Fibroblast of pulmonary artery (primary cell): ENCODE results near the gene CACNB1.
A peak's percentile ranks its signal among the peaks of the same experiment; 100 is the strongest.

Source experiments
- DNase-seq: peaks from one replicate; pipeline ENCODE4 v3.0.0-alpha.2; 2010; ENCODE audit warnings: low read depth
- H3K4me3 ChIP-seq: replicated peaks from 2 replicates; pipeline ENCODE4 v1.5.1; 2011; ENCODE audit warnings: low read depth, mild to moderate bottlenecking, control low read depth, low read length, moderate library complexity
- TF ChIP-seq, protein P1 (sequence below): IDR thresholded peaks from 2 replicates; pipeline ENCODE4 v1.5.1; 2011; ENCODE audit warnings: mild to moderate bottlenecking, control low read depth, low read length, inconsistent platforms; ENCODE audit errors: missing control alignments

The CACNB1 gene

DNA sequence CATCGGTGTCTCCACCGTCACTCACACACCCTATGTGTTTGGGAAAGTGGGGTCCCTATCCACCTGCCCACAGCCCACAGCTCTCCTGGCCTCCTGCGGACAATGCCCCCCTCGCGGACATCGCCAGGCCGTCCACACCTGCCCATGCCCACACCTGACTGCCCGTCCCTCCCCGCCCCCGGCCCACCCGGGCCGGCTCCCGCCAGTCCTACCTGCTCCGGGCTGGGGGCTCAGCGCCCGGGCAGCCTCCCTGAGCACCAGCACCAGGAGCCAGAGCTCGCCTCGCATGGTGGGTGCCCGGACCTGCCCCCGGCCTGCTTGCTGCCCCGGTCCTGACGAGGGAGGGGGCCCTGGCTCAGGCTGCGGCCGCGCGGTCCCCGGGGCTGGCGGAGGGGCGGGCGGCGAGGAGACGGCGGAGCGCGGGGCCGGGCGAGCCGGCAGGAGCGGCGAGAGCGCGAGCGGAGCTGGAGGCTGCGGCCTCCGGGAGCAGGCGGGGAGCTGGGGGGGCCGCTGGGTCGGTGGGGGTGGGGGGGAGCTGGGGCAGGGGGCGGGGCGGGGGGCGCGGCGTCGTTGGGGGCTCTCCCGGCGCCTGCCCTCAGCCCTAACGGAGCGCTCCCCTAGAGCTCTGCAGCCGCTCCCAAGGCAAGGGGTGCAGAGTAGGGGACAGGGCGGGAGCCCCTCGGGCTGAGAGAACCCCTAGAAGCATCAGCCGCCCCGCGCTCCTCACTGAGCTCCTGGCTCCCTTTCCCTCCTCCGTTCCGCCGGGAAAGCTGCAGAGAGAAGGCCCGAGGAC, 46.1 kb downstream of the CACNB1 start, which contains the start of gene PLXDC1:
TSS of gene PLXDC1 (minus strand) at position 488 of the 793 bp plus-strand sequence. CDS start at position 288, 200 bp downstream.
- H3K4me3 ChIP-seq = peak within 1 kb of the TSS; percentile 95
- TF ChIP-seq, protein P1, sequence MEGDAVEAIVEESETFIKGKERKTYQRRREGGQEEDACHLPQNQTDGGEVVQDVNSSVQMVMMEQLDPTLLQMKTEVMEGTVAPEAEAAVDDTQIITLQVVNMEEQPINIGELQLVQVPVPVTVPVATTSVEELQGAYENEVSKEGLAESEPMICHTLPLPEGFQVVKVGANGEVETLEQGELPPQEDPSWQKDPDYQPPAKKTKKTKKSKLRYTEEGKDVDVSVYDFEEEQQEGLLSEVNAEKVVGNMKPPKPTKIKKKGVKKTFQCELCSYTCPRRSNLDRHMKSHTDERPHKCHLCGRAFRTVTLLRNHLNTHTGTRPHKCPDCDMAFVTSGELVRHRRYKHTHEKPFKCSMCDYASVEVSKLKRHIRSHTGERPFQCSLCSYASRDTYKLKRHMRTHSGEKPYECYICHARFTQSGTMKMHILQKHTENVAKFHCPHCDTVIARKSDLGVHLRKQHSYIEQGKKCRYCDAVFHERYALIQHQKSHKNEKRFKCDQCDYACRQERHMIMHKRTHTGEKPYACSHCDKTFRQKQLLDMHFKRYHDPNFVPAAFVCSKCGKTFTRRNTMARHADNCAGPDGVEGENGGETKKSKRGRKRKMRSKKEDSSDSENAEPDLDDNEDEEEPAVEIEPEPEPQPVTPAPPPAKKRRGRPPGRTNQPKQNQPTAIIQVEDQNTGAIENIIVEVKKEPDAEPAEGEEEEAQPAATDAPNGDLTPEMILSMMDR = no peak
- no peak for DNase-seq

DNA sequence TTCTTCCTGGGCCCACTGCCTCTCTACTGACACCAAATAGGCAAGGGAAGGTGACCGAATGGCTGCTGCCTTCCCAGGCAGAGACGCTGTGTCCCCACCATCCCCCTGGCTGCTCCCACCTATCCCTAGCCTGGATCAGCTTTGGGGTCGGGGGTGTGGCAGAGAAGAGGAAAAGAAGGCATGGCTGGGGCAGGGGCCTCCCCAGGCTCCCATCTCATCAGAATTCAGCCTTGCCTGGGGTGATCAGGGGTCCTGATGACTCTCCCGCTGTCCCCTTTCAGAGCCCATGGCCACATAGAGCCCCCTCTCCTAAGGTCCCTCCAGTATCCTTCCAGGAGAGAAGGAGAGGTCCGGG, 46.7 kb downstream of the CACNB1 start:
- TF ChIP-seq, protein P1 = no peak
- DNase-seq = no peak
- no peak overlapping the region for H3K4me3 ChIP-seq

- no peak overlapping the region for H3K4me3 ChIP-seq
- TF ChIP-seq, protein P1 = no peak
- DNase-seq = no peak
Measured at GRCh38 chr17:39150104-39150634, 47.3 kb downstream of the CACNB1 start.

DNA sequence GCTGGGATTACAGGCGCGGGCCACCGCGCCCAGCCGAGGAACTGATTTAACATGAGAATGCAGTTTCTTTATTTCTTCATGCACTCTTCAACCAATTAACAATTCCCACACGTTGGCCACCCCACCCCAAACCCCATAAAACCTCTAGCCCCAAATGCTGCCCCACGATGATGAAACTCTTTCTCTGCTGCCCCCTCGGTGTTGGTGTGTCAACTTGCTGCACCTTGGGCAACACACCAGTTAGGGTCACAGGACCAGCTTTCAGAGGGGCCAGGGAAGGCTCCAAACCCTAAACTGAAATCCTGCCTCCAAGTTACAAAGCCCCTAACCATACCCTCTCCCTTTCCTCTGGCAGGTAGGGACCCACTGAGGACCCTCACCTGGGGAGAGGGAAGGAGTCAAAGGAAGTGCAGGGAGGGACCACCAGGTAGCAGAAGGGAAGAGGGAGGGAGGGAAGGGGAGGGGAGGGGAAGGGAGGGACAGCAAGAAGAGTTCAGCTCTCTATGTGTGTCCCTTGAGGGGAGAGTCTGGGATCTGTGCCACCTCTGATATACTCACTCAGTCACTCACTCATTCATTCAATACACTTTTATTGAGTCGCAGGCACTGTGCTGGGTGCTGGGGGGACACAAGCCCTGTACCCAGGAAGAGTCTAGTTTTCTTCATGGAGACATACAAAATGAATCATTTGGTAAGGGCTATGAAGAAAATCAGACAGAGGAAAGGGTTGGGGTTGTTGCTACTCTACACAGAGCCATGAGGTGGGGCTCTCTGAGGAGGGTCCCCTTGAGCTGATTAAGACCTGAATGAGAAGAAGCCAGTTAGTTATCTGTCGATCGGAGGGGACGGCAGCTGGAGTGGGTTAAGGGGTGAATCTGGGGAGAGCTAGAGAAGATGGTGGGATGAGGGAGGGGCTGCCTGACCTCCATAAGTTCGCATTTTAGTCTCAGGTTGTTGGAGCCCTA, 50.0 kb downstream of the CACNB1 start:
- DNase-seq = no peak
- H3K4me3 ChIP-seq = no peak overlapping the region
- TF ChIP-seq, protein P1 = no peak

- H3K4me3 ChIP-seq = no peak overlapping the region
- TF ChIP-seq, protein P1 = no peak
- no peak for DNase-seq
Measured at GRCh38 chr17:39146273-39146672, 51.2 kb downstream of the CACNB1 start.

GRCh38 chr17:39145143-39145542, 52.3 kb downstream of the CACNB1 start:
- no peak for DNase-seq
- H3K4me3 ChIP-seq = no peak overlapping the region
- TF ChIP-seq, protein P1 = no peak
